ENCODE data around the gene STK26. TPM values are rescaled to one million over a fixed set of nuclear protein-coding genes. Genes with fewer than 3 reads are reported as not detected.

The STK26 gene
- total RNA-seq, 1 experiment from 2014 or later = 50.7 TPM

GRCh38 chrX:132059973-132060540 is 37.0 kb downstream of the STK26 start:
- Histone ChIP-seq H3K79me2 (ENCODE audit: low read length) (no peaks in the 10 kb centered on the region), H3K4me2 (ENCODE audit: low read length) (no peak overlapping the region), H3K9me2 (replicated peaks; ENCODE audit: low read length) (no peaks in the 10 kb centered on the region), H3K4me3 (ENCODE audit: low read length) (no peak overlapping the region), H3K27ac (ENCODE audit: low read length) (no peak overlapping the region), H3K27me3 (ENCODE audit: low read length) (no peaks in the 10 kb centered on the region), H3K36me3 (ENCODE audit: low read depth, low read length) (0 out of 2 replicates have a peak, but pooled peaks cover 3% of the 10 kb centered on the region), H3K4me1 (ENCODE audit: insufficient read depth, low read length) (peaks cover 6% of the 10 kb centered on the region), H4K20me1 (ENCODE audit: low read length) (no peaks in the 10 kb centered on the region), H2AFZ (ENCODE audit: low read length) (no peak overlapping the region), H3K9ac (ENCODE audit: low read length) (no peak overlapping the region), H3K9me3 (ENCODE audit: low read length) (no peaks in the 10 kb centered on the region), H3F3A (ENCODE audit: low read length, unreplicated experiment) (no peaks in the 10 kb centered on the region)
- peak; percentile 59; the same call in 1 of the 2 replicates for ATAC-seq
- ChIA-PET CTCF (no interaction called here), POLR2A (ENCODE audit: unreplicated experiment) (no interaction called here)
- DNase-seq = peak; percentile 12
- no peak for TF ChIP-seq CTCF (conservative IDR thresholded peaks at IDR 0.05; ENCODE audit: low read depth, low read length)
- no peak for TF ChIP-seq EZH2phosphoT487 (IDR thresholded peaks at IDR 0.05; ENCODE audit: borderline replicate concordance, low read length)
- TF ChIP-seq EZH2 (IDR thresholded peaks at IDR 0.05; ENCODE audit: low read length, unreplicated experiment) = no peak
- no TSS peak for BruUV-seq (replicated peaks)
- intact Hi-C loops (cut with micrococcal nuclease) = no loop called here

- Histone ChIP-seq H3K9me2 (replicated peaks; ENCODE audit: low read length) (no peaks in the 10 kb centered on the region), H3K79me2 (ENCODE audit: low read length) (no peaks in the 10 kb centered on the region), H3K9me3 (ENCODE audit: low read length) (no peaks in the 10 kb centered on the region), H3K4me3 (ENCODE audit: low read length) (no peak overlapping the region), H3K27ac (ENCODE audit: low read length) (no peak overlapping the region), H4K20me1 (ENCODE audit: low read length) (no peaks in the 10 kb centered on the region), H3K27me3 (ENCODE audit: low read length) (no peaks in the 10 kb centered on the region), H3F3A (ENCODE audit: low read length, unreplicated experiment) (no peaks in the 10 kb centered on the region), H3K4me2 (ENCODE audit: low read length) (no peak overlapping the region), H2AFZ (ENCODE audit: low read length) (no peak overlapping the region), H3K36me3 (ENCODE audit: low read depth, low read length) (0 out of 2 replicates have a peak, but pooled peaks cover 3% of the 10 kb centered on the region), H3K9ac (ENCODE audit: low read length) (no peak overlapping the region), H3K4me1 (ENCODE audit: insufficient read depth, low read length) (peaks cover 16% of the 10 kb centered on the region)
- no peak for DNase-seq
- TF ChIP-seq CTCF (conservative IDR thresholded peaks at IDR 0.05; ENCODE audit: low read depth, low read length) (no peak), EZH2phosphoT487 (IDR thresholded peaks at IDR 0.05; ENCODE audit: borderline replicate concordance, low read length) (no peak), EZH2 (IDR thresholded peaks at IDR 0.05; ENCODE audit: low read length, unreplicated experiment) (no peak)
- no peak for ATAC-seq
- POLR2A ChIA-PET (ENCODE audit: unreplicated experiment) = no interaction called here
- intact Hi-C loops (cut with micrococcal nuclease) = no loop called here
- CTCF ChIA-PET = no interaction called here
- BruUV-seq (replicated peaks) = no TSS peak
Measured at GRCh38 chrX:132063334-132063733, 40.2 kb downstream of the STK26 start.

- Histone ChIP-seq H3K9me3 (ENCODE audit: low read length) (no peaks in the 10 kb centered on the region), H3F3A (ENCODE audit: low read length, unreplicated experiment) (no peaks in the 10 kb centered on the region), H3K9ac (ENCODE audit: low read length) (no peak overlapping the region), H3K4me1 (ENCODE audit: insufficient read depth, low read length) (peaks cover 21% of the 10 kb centered on the region), H3K9me2 (replicated peaks; ENCODE audit: low read length) (no peaks in the 10 kb centered on the region), H4K20me1 (ENCODE audit: low read length) (no peaks in the 10 kb centered on the region), H3K4me2 (ENCODE audit: low read length) (no peak overlapping the region), H3K27me3 (ENCODE audit: low read length) (no peaks in the 10 kb centered on the region), H2AFZ (ENCODE audit: low read length) (no peak overlapping the region), H3K4me3 (ENCODE audit: low read length) (no peak overlapping the region), H3K27ac (ENCODE audit: low read length) (no peak overlapping the region), H3K36me3 (ENCODE audit: low read depth, low read length) (0 out of 2 replicates have a peak, but pooled peaks cover 3% of the 10 kb centered on the region), H3K79me2 (ENCODE audit: low read length) (no peaks in the 10 kb centered on the region)
- ATAC-seq (no peak), DNase-seq (no peak)
- BruUV-seq (replicated peaks) = no TSS peak
- POLR2A ChIA-PET (ENCODE audit: unreplicated experiment) = no interaction called here
- no peak for TF ChIP-seq CTCF (conservative IDR thresholded peaks at IDR 0.05; ENCODE audit: low read depth, low read length)
- CTCF ChIA-PET = no interaction called here
- intact Hi-C loops (cut with micrococcal nuclease) = no loop called here
Measured at GRCh38 chrX:132063862-132064261, 40.8 kb downstream of the STK26 start.

Data from PC-3 (cell line).